Measurements from ENCODE around the gene FYN.

GRCh38 chr6:111669326-111669725 is 203.9 kb downstream of the FYN start:
- TF ChIP-seq CTCF (IDR thresholded peaks at IDR 0.05) (no peak), POLR2A (IDR thresholded peaks at IDR 0.05) (no peak)

All from tibial nerve (tissue), 3 donors.